ENCODE measurements around the gene STARD3.

The STARD3 gene

DNA sequence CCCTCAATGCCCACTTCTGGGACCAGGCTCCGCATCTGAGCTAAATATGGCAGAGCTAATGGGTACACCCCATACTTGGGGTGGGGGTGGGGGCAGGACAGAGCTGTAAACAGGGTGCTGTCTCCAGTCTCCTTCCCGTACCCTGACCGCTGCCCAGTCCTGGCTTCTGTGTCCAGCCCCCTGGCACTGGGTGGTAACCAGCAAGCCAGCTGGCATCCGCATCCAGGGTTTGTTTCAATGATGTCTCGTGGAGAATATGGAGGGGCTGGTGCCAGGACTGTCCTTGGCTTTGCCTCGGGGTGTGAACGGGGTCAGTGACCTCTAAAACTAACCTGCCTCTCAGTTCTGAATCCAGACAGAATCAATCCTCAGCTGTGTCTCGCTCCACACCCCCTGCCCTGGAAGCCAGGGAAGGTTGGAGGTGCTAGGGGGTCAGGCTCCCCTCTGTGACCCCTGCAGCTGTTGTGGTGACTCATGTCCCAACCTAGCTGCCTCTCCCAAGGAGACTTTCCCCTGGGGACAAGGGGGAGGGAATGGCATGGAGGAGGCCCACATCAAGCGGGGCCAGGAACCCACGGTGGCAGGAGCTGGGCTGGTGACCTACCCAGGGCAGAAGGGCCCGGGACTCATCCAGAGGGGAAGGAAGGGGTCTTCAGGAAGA is 29.8 kb downstream of the STARD3 start:
- no peak for DNase-seq
- Mint-ChIP-seq H3K36me3 (peaks cover 2% of the 10 kb centered on the region), H3K4me3 (no peak overlapping the region), H3K9me3 (no peaks in the 10 kb centered on the region), H3K27me3 (peaks cover 69% of the 10 kb centered on the region), H3K27ac (no peak overlapping the region), H3K4me1 (peaks cover 10% of the 10 kb centered on the region)
- CTCF ChIA-PET = interaction anchor here (0.8 to 9.5 kb wide), 6 partner anchors 12 to 197 kb away, joined by 3 to 115 read pairs (median 7); partner anchors contain the start of gene IKZF3

DNA sequence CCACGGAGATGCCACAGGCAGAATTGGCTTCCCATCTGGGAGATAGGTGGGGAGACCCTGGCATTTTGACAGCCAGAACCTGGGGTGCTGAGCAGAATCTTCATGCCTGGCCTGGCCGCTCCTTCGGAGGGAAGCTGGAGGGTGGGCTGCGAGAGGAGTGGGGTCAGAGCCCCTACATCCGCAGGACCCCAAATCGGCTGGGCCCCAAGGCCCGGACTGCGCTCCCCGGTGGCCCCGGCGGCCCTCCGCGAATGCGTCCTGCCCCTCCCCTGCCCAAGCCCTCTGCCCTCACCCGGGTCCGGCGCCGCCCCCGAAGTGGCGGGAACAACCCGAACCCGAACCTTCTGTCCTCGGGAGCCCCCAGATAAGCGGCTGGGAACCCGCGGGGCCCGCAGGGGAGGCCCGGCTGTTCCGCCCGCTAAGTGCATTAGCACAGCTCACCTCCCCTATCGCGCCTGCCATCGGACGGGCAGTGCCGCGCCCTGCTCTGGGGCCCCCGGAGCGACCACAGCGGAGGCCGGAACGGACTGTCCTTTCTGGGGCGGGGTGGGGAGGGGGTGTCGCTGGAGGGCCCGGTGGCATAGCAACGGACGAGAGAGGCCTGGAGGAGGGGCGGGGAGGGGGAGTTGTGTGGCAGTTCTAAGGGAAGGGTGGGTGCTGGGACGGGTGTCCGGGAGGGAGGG is 30.5 kb downstream of the STARD3 start:
- H3K4me1 Mint-ChIP-seq = peaks cover 14% of the 10 kb centered on the region
- H3K27me3 Mint-ChIP-seq = peaks cover 76% of the 10 kb centered on the region
- CTCF ChIA-PET = interaction anchor here (1.2 to 9.5 kb wide), 3 partner anchors 11 to 52 kb away, joined by 3 to 115 read pairs (median 9); no protein-coding TSS in a partner anchor
- no peak for DNase-seq
- H3K9me3 Mint-ChIP-seq = no peaks in the 10 kb centered on the region
- H3K36me3 Mint-ChIP-seq = peaks cover 2% of the 10 kb centered on the region
- no peak overlapping the region for H3K4me3 Mint-ChIP-seq
- no peak overlapping the region for H3K27ac Mint-ChIP-seq

DNA sequence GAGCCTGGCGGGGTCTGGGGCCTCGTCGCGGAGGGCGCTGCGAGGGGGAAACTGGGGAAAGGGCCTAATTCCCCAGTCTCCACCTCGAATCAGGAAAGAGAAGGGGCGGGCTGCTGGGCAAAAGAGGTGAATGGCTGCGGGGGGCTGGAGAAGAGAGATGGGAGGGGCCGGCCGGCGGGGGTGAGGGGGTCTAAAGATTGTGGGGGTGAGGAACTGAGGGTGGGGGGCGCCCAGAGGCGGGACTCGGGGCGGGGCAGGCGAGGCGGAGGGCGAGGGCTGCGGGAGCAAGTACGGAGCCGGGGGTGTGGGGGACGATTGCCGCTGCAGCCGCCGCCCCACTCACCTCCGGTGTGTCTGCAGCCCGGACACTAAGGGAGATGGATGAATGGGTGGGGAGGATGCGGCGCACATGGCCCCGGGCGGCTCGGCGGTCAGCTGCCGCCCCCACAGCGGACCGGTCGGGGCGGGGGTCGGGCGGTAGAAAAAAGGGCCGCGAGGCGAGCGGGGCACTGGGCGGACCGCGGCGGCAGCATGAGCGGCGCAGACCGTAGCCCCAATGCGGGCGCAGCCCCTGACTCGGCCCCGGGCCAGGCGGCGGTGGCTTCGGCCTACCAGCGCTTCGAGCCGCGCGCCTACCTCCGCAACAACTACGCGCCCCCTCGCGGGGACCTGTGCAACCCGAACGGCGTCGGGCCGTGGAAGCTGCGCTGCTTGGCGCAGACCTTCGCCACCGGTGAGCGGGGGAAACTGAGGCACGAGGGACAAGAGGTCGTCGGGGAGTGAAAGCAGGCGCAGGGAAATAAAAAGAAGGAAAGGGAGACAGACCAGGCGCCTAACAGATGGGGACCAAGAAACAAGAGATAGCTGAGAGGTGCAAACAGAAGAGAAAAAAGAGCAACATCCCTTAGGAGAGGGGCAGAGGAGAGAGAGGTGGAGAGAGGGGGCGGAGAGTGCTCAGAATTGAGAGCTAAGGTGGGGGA is 31.3 kb downstream of the STARD3 start, which contains the start of gene PNMT:
TSS of gene PNMT (plus strand) at position 509 of the 980 bp plus-strand sequence. CDS start at position 532, 23 bp downstream.
- H3K27ac Mint-ChIP-seq = no peak within 1 kb of the TSS
- H3K36me3 Mint-ChIP-seq = peaks cover 2% of the 10 kb centered on the region
- H3K9me3 Mint-ChIP-seq = no peaks in the 10 kb centered on the region
- H3K27me3 Mint-ChIP-seq = peaks cover 85% of the 10 kb centered on the region
- CTCF ChIA-PET = interaction anchor here (0.6 to 9.5 kb wide), 9 partner anchors 11 to 432 kb away, joined by 3 to 115 read pairs (median 3); partner anchors contain the start of gene PGAP3
- peak; percentile 79 for DNase-seq
- peak within 1 kb of the TSS; percentile 46 for H3K4me3 Mint-ChIP-seq
- H3K4me1 Mint-ChIP-seq = peaks cover 14% of the 10 kb centered on the region

DNA sequence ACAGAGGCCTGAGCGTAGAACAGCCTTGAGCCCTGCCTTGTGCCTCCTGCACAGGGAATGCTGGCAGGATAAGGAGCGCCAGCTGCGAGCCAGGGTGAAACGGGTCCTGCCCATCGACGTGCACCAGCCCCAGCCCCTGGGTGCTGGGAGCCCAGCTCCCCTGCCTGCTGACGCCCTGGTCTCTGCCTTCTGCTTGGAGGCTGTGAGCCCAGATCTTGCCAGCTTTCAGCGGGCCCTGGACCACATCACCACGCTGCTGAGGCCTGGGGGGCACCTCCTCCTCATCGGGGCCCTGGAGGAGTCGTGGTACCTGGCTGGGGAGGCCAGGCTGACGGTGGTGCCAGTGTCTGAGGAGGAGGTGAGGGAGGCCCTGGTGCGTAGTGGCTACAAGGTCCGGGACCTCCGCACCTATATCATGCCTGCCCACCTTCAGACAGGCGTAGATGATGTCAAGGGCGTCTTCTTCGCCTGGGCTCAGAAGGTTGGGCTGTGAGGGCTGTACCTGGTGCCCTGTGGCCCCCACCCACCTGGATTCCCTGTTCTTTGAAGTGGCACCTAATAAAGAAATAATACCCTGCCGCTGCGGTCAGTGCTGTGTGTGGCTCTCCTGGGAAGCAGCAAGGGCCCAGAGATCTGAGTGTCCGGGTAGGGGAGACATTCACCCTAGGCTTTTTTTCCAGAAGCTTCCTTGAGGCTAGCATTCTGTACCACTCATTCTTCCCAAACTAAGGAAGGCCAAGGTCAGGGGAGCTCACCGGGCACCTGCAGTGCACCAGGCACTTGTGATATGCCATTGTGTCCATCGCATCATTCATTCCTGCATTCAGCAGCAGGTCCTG is 33.2 kb downstream of the STARD3 start:
- Mint-ChIP-seq H3K4me3 (no peak overlapping the region), H3K27ac (no peak overlapping the region), H3K36me3 (no peaks in the 10 kb centered on the region), H3K4me1 (peaks cover 15% of the 10 kb centered on the region), H3K27me3 (peaks cover 87% of the 10 kb centered on the region), H3K9me3 (no peaks in the 10 kb centered on the region)
- no peak for DNase-seq
- CTCF ChIA-PET = interaction anchor here (1.0 to 9.5 kb wide), 11 partner anchors 9 to 115 kb away, joined by 3 to 115 read pairs (median 8); partner anchors contain the start of gene MIEN1

DNA sequence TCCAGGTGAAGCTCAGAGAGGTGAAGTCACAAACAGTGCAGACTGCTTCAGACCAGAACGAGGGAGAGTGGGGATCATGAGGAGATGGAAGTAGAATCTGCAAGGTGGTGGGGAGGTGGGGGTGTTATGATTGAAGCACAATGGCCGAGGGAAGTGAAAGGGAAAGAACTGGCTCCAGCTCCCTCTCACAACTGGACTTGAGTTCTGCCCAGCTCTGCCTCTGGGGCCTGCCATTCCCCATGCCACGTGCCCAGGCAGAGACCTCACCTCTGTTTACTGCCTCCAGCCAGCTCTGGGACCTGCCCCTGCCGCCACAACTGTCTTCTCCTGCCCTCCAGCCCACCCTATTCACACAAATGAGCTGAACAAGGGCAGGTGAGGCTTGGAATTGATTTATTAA is 33.8 kb downstream of the STARD3 start:
- Mint-ChIP-seq H3K27ac (no peak overlapping the region), H3K9me3 (no peaks in the 10 kb centered on the region), H3K4me3 (no peak overlapping the region), H3K27me3 (peaks cover 80% of the 10 kb centered on the region), H3K36me3 (no peaks in the 10 kb centered on the region), H3K4me1 (peaks cover 21% of the 10 kb centered on the region)
- DNase-seq = no peak
- CTCF ChIA-PET = interaction anchor here (1.4 to 9.5 kb wide), 7 partner anchors 10 to 59 kb away, joined by 3 to 115 read pairs (median 9); partner anchors contain the start of gene MIEN1

DNA sequence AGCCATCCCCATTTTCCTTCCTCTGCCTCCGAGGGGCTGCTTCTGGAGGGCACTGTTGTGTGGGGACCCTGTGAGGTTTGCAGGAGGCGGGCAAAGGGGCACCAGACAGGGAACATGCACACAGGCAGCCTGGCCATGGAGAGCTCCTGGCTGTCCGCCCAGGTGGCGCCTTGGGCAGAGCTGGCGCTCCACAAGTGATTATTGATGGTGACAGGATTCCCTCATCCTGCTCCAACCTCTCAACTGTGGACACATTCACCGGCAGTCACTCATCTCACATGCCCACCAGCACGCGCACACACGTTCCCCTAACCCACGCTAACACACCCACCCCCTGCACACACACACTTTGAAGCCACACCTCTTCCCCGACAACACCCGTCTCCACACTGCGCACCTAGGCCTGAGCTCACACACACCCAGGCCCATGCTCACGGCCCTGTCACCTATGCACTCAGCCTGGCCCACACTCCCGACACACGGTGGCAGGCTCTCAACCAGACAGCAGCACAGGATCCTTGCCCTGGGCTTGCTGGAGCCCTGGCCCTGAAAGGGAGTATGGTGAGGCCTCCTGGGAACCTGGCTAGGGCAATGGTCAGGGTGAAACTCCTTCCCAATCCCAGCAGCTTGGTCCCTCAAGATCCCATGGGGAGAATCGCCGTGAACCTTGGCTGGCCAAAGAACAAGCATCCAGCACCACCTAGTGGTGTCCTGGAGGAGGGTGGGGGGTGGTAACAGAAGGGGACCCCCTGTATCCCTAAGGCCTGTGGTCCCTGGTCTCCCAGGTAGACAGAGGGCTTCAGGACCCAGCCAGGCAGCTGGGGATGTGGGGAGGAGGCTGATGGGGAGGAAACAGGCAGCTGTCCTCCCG is 34.9 kb downstream of the STARD3 start:
- Mint-ChIP-seq H3K27me3 (peaks cover 69% of the 10 kb centered on the region), H3K4me1 (peaks cover 32% of the 10 kb centered on the region), H3K27ac (no peak overlapping the region), H3K36me3 (no peaks in the 10 kb centered on the region), H3K4me3 (no peak overlapping the region), H3K9me3 (no peaks in the 10 kb centered on the region)
- CTCF ChIA-PET = interaction anchor here (0.6 to 9.5 kb wide), 12 partner anchors 9 to 83 kb away, joined by 3 to 115 read pairs (median 5); partner anchors contain the start of gene MIEN1
- peak; percentile 38 for DNase-seq

DNA sequence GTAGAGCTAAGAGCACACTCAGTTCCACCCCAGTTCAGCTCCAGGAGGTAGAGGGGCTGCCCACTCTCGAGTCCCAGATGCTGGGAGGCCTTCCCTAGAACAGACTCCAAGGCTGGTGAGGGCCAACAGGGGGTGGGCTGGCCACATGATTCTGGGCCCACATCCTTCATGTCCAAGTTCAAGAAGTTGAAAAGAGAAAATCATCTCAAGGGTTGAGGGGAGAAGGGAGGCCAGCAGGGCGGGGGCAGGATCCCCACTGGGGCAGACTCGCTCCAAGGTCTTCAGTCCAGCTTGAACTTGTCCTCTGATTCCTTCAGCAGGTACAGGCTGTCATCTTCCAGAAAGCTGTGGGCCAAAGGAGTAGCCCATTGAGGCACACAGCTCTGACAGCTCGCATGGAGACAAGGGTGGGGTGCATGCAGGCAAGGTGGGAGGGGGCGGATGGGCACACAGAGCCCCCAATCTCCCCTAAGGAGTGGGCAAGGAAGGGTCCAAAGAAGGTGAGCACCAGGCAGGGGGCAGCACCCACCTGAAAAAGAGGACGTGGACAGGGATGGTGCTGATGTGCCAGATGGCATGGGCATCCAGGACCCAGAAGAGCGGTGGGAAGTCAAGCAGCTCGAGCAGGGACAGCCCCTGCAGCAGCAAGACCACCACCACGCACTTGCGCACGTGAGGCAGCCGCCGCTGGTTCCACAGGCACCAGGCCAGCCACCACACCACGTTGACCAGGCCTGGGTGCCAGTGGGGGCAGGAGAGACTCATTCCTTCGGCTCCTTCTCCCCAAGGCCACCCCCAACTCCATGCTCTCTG is 35.8 kb downstream of the STARD3 start:
- no peaks in the 10 kb centered on the region for H3K36me3 Mint-ChIP-seq
- no peaks in the 10 kb centered on the region for H3K9me3 Mint-ChIP-seq
- no peak for DNase-seq
- H3K27ac Mint-ChIP-seq = no peak overlapping the region
- H3K27me3 Mint-ChIP-seq = peaks cover 60% of the 10 kb centered on the region
- H3K4me1 Mint-ChIP-seq = peaks cover 38% of the 10 kb centered on the region
- no peak overlapping the region for H3K4me3 Mint-ChIP-seq
- CTCF ChIA-PET = interaction anchor here (1.4 to 9.5 kb wide), 5 partner anchors 8 to 80 kb away, joined by 4 to 115 read pairs (median 5); no protein-coding TSS in a partner anchor

DNA sequence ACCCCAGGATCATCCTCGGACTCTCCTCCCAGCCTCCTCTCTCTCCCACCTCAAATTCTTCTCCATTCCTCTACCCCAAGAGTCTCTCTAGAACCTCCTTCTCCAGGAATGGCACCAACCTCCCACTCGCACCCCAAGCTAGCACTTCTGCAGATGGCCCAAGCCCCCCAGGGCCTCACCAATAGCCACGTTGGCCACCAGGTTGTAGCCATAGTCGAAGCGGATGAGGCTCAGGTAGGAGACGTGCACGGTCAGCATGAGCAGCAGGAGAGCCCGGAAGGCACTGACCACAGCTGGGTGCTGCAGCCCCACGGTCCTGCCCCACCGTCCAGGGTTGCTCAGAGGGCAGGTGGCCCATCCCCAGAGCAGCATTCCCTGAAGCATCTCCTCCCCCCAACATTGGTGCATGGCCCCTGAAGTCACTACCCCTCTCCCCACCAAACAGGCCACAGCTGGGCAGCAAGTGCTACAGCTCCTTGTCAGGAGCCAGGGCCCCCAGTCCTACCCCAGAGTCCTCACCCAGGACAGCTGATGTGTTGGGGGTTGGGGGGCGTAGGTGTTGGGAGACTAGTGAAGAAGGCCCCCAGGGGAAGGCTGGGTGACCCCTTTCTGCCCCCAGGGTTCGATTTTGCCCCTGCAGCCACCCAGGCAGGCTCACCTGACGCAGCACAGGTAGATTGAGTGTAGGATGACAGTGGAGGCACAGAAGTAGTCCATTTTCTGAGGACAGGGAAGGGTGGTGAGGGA is 36.6 kb downstream of the STARD3 start:
- Mint-ChIP-seq H3K27ac (no peak overlapping the region), H3K4me3 (no peak overlapping the region), H3K36me3 (peaks cover 5% of the 10 kb centered on the region), H3K9me3 (no peaks in the 10 kb centered on the region), H3K27me3 (peaks cover 53% of the 10 kb centered on the region), H3K4me1 (peaks cover 42% of the 10 kb centered on the region)
- CTCF ChIA-PET = interaction anchor here (1.4 to 9.5 kb wide), 2 partner anchors 19 to 51 kb away, joined by 5 to 115 read pairs; no protein-coding TSS in a partner anchor
- DNase-seq = no peak

DNA sequence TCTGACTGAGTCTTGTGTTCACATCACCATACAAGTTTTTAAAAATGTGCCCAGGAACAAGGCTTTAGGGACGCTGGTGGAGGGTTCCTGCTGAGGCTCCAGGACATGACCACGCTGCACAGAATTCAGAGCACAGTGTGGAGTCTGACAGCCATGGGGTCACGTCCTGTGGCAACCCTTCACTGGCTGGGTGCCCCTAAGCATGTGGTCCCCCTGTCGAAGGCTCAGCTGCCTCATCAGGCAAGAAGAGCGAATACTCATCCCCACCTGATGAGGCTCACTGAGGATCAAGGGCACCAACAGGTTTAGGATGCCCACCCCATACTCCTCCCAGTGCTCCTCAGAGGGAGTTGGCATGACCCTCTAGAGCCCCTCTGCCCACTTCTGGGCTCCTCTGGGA is 37.2 kb downstream of the STARD3 start:
- Mint-ChIP-seq H3K4me3 (no peak overlapping the region), H3K36me3 (peaks cover 11% of the 10 kb centered on the region), H3K27me3 (peaks cover 46% of the 10 kb centered on the region), H3K9me3 (no peaks in the 10 kb centered on the region), H3K4me1 (peaks cover 45% of the 10 kb centered on the region), H3K27ac (no peak overlapping the region)
- DNase-seq = no peak
- CTCF ChIA-PET = interaction anchor here (1.4 to 9.5 kb wide), 3 partner anchors 20 to 52 kb away, joined by 4 to 115 read pairs (median 5); no protein-coding TSS in a partner anchor

DNA sequence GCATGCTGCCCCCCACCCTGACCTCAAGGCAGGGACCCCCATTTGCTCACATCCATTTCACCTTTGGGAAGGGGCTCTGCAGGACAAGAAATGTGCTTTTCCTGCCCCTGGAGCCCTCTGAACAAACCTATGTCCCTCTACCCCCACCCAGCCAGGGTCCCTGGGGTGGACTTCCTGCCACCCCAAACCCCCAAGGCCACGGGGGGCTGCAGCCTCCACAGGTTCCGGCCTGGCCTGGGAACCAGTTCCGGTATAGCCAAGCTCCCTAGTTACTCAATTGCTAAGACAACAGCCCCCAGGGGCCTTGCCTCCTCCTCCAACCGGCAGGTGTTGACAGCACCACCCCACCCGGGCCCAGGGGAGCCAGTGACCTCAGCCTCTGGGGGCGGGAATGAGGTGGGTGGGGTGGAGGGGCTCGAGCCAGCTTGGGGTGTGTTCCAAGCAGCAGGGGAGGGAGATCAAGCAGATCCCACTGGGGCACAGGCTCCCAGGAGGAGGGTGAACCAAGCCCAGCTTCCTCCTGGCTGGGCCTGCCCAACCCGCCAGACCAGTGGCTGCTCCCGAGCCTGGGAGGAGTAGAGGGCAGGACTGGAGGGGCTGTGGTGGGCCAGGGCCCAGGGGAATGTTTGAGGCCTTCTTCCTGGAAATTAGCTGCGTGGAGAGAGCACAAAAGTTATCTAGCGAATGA is 37.9 kb downstream of the STARD3 start:
- CTCF ChIA-PET = interaction anchor here (1.0 to 1.6 kb wide), 4 partner anchors 21 to 54 kb away, joined by 3 to 5 read pairs (median 4); no protein-coding TSS in a partner anchor
- no peak for DNase-seq
- H3K27ac Mint-ChIP-seq = no peak overlapping the region
- peaks cover 13% of the 10 kb centered on the region for H3K36me3 Mint-ChIP-seq
- H3K27me3 Mint-ChIP-seq = peaks cover 39% of the 10 kb centered on the region
- H3K4me3 Mint-ChIP-seq = no peak overlapping the region
- peaks cover 52% of the 10 kb centered on the region for H3K4me1 Mint-ChIP-seq
- H3K9me3 Mint-ChIP-seq = no peaks in the 10 kb centered on the region

All from activated naive CD4-positive, alpha-beta T cell treated with anti-CD3 and anti-CD28 coated beads, Interleukin-2, amount 10 ng/mL, durations not matched to agents 7 days and 5 days (primary cell).